Urinary bladder (tissue), 4 donors: ENCODE measurements around the gene FHIT. TPM values are rescaled to one million over a fixed set of nuclear protein-coding genes. Genes with fewer than 3 reads are reported as not detected.
"Not testable (repeated sequence)": the region's sequence is repeated elsewhere in the genome, so short reads cannot be mapped to it uniquely, and the experiment has no call there.

ENCODE experiments used
- DNase-seq: peaks from one replicate; pipeline ENCODE4 v3.0.0-alpha.2; 2015; ENCODE audit errors: extremely low spot score
- H3K27ac ChIP-seq: one replicate; pipeline ENCODE4 v1.5.1; 2013; ENCODE audit warnings: low read depth, mild to moderate bottlenecking, moderate library complexity
- H3K36me3 ChIP-seq: one replicate; pipeline ENCODE4 v1.6.1; 2013; ENCODE audit warnings: mild to moderate bottlenecking, moderate library complexity; ENCODE audit not compliant: insufficient read depth
- H3K4me1 ChIP-seq: one replicate; pipeline ENCODE4 v1.6.1; 2013; ENCODE audit warnings: mild to moderate bottlenecking, moderate library complexity; ENCODE audit not compliant: insufficient read depth
- H3K4me3 ChIP-seq: one replicate; pipeline ENCODE4 v1.5.1; 2013; ENCODE audit warnings: low read depth, low read length
- WGBS: extraction: QIAGEN DNeasy Blood & Tissue Kit; methylation state at CpG from one replicate; pipeline ENCODE4 v1.1.7; 2013; 5-methylcytosine and 5-hydroxymethylcytosine counted together
- polyA plus RNA-seq: library from polyadenylated mRNA; stranded (reverse); fragments of 200-250 nt; gene quantifications from one replicate; pipeline ENCODE4 v1.2.3, GENCODE V29; 2013
- total RNA-seq: library from RNA; depleted of rRNA; stranded (reverse); fragments of >200 nt; gene quantifications from one replicate; pipeline ENCODE4 v1.2.3, GENCODE V29; 2014
- donor health status: healthy with polysubstance abuse.
- donor health status: healthy.

The FHIT gene
- total and polyA plus RNA-seq, 2 donors: 4.5 to 7.4 TPM

DNA sequence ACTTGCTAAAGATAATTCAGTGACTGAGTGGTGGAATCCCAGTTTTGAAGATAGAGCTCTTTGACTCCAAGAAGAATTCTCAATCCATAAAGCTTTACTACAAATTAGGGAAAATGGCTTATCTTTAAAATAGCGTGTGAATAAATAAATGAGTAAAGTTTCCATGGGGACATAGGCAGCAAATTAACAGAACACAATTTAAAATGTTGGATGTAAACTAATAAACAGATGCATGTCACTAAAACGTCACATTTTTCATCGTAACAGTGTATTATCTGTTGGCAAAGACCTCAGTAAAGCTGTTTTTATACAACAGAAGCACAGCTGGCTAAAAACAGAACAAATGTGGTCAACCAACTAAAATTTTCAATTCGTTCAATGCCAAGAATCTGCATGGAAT, 1287.6 kb downstream of the FHIT start:
- no peak overlapping the region for H3K27ac ChIP-seq
- no peak for DNase-seq
- H3K4me3 ChIP-seq: no peak overlapping the region
- WGBS: 31% methylated on average over 4 of the region's 4 CpGs
- H3K36me3 ChIP-seq: no peaks in the 10 kb centered on the region
- no peaks in the 10 kb centered on the region for H3K4me1 ChIP-seq

DNA sequence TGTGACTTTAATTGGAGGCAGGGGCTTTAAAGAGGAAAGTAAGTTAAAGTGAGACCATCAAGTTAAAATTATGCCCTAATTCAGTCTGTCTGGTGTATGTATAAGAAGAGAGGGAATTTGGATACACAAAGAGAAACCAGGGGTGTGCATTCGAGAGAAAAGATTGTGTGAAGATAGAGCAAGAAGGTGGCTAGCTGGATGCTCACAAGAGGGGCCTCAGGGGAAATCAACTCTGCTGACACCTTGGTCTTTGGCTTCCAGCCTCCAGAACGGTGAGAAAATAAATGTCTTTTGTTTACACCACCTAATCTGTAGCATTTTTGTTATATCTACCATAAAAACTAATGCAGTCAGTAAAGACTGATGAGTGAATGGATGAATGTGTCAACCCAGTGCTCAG, 1294.1 kb downstream of the FHIT start:
- Histone ChIP-seq H3K27ac (no peak overlapping the region), H3K4me3 (no peak overlapping the region), H3K4me1 (no peaks in the 10 kb centered on the region), H3K36me3 (no peaks in the 10 kb centered on the region)
- no peak for DNase-seq
- 67% methylated on average over 2 of the region's 2 CpGs for WGBS

DNA sequence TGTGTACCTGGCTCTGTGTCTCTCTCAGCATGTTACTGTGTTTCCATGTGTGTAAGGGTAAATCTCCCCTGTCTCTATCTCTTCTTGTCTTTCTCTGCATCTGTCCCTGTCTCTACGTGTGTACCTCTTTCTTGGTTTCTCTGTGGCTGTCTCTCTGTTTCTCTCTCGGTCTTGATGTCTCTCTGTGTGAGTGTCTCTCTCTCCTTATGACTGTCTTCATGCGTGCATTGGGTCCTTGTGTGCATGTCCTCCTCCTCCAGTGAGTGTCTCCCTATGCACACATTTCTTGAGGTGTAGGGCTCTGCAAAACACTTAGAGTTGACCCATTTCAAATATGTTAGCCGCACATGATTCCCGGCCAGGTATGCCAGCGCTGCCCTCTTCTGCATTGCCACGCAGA, 1298.1 kb downstream of the FHIT start:
- Histone ChIP-seq H3K27ac (no peak overlapping the region), H3K4me3 (no peak overlapping the region), H3K36me3 (no peaks in the 10 kb centered on the region), H3K4me1 (no peaks in the 10 kb centered on the region)
- DNase-seq: no peak
- 95% methylated on average over 7 of the region's 7 CpGs for WGBS

DNA sequence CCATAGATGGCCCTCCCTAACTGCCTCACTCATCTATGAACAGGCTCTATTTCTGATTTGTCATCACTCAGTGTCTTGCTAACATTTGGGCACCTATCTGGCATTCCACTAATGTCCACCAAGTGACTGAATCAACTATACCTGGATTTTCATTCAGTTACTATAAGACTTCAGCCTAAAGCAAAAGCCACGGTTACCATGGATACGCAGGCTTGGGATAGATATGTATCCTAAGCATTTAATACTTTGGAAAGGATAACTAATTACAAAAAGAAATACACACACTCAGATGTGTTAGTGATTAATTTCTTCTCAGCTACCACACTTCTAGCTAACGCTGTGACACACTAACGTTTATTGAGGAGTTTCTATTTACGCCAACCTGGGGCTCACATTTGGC, 1301.9 kb downstream of the FHIT start:
- Histone ChIP-seq H3K27ac (no peak overlapping the region), H3K36me3 (no peaks in the 10 kb centered on the region), H3K4me3 (no peak overlapping the region), H3K4me1 (no peaks in the 10 kb centered on the region)
- no peak for DNase-seq
- WGBS: 83% methylated on average over 5 of the region's 5 CpGs

DNA sequence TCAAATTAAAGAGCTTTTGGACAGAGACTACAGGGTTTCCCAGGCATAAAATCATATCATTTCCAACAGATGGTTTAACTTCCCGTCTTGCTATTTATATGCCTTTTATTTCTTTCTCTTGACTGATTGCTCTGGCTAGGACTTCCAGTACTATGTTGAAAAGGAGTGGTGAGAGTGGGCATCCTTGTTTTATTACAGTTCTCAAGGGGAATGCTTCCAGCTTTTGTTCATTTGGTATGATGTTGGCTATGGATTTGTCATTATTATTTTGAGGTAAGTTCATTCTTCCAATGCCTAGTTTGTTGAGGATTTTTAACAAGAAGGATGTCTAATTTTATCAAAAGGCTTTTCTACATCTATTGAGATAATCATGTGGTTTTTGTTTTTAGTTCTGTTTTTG, 1304.9 kb downstream of the FHIT start:
- Histone ChIP-seq H3K4me3 (no peak overlapping the region), H3K4me1 (no peaks in the 10 kb centered on the region), H3K27ac (no peak overlapping the region), H3K36me3 (no peaks in the 10 kb centered on the region)
- 26% methylated on average over 1 of the region's 1 CpG for WGBS
- DNase-seq: no peak

DNA sequence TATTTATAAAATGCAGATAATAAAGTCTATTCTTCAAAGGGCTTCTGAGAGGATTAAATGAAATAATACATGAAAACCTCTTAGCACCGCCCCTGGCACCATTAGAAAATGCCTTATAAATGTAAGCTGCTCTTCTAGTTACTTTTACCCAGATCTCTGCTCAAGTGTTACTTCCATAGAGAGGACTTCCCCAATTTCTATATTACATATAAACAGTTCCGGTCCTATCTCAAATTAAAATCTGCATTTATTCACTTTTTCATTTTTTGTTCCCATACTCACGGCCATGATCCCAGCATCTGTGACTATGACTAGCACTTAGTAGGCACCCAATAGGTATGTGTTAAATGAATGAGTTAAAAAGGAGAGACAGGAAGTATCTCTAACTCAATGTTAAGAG, 1310.5 kb downstream of the FHIT start:
- WGBS: 91% methylated on average over 3 of the region's 3 CpGs
- H3K4me1 ChIP-seq: no peaks in the 10 kb centered on the region
- H3K27ac ChIP-seq: no peak overlapping the region
- no peak for DNase-seq
- no peak overlapping the region for H3K4me3 ChIP-seq
- no peaks in the 10 kb centered on the region for H3K36me3 ChIP-seq

DNA sequence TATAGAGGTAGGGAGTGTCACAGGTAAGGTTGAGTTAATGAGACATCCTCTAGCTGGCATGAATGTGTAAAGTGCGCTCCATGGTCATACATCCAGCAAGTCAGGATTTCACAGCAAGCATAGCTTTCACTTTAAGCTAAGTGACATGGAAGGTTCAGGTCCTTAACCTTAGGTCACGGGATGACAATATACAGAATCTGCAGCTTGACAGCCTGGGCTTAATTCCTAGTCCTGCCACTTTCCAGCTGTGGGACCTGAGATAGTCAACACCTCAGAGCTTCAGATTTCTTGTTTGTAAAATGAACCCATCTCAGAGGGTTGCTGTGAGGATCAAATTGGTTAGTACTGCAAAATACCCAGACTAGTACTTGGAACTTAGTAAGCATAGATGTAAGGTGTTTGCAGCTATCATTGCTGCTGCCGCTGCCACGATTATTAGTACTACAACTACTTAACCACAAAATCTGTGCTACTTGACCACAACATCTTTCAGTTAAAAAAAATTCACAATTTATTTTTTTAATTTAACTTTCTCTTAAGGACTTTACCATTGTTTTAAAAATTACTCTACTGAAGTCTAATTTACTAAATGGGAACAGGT, 1311.3 kb downstream of the FHIT start:
- DNase-seq: no peak
- Histone ChIP-seq H3K36me3 (no peaks in the 10 kb centered on the region), H3K4me1 (no peaks in the 10 kb centered on the region), H3K27ac (no peak overlapping the region), H3K4me3 (no peak overlapping the region)
- 92% methylated on average over 4 of the region's 4 CpGs for WGBS

DNA sequence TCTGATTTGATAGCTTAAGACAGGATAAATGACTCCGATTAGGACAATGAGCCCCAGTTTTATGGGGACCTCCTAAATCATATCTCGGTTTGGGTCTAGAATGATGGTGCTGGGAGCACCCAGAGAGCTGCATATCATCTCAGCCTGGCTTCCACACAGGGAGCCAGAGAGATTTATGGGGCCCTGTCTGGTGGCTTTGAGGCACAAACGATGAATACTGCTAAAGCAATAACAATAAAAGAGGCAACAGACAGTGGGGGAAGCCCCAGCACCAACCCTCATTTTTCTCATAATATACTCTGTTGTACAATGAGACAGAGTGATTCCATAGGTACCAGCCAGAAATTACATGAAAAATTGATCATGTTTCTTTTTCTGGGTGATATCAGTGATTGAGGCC, 1312.4 kb downstream of the FHIT start:
- no peak overlapping the region for H3K4me3 ChIP-seq
- WGBS: 59% methylated on average over 3 of the region's 3 CpGs
- H3K27ac ChIP-seq: no peak overlapping the region

DNA sequence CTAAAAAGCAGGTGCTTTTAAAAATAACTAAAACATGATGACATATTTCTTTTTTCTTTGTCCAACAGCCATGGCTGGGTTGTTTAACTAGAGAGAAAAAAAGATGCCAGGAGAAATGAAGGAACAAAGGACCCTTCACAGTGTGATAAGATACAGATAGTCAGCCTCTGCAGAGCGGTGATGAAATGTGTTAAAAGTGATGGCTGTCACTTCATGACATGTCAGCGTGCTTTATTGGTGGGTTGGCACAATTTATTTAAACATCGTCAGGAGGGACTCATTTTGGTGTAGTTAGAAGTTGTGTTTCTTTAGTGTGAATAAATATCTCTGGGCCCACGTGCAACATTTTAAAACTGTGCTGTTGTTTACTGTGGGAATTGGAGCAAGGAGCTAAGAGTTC, 1314.1 kb downstream of the FHIT start:
- H3K4me3 ChIP-seq: no peak overlapping the region
- WGBS: 79% methylated on average over 4 of the region's 4 CpGs
- no peak for DNase-seq
- no peaks in the 10 kb centered on the region for H3K36me3 ChIP-seq
- peaks cover 1% of the 10 kb centered on the region for H3K4me1 ChIP-seq
- H3K27ac ChIP-seq: no peak overlapping the region

More for the DNA sequence above, 1312.4 kb downstream of the FHIT start:
- no peak for DNase-seq
- H3K36me3 ChIP-seq: no peaks in the 10 kb centered on the region
- H3K4me1 ChIP-seq: no peaks in the 10 kb centered on the region

DNA sequence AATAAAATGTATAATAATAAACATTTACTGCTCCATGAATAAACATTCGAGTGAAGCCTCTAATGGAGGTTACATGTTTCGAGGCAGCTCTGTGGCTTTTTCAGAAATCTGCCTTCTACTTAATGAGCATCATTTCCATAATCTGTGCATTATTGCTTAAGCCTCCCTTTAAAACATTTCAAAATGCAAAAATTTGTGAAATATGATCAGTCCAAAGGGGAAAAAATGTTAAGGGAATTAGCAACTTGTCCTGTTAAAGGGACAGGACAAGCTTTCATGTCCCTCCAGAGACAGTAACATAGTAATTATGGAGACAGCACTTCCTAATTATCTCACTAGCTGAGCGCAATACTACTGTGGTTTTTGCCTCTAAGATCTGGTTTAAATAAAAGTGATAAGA, 1314.8 kb downstream of the FHIT start:
- WGBS: 76% methylated on average over 3 of the region's 3 CpGs
- Histone ChIP-seq H3K27ac (no peak overlapping the region), H3K36me3 (no peaks in the 10 kb centered on the region), H3K4me3 (no peak overlapping the region), H3K4me1 (peaks cover 1% of the 10 kb centered on the region)
- no peak for DNase-seq

DNA sequence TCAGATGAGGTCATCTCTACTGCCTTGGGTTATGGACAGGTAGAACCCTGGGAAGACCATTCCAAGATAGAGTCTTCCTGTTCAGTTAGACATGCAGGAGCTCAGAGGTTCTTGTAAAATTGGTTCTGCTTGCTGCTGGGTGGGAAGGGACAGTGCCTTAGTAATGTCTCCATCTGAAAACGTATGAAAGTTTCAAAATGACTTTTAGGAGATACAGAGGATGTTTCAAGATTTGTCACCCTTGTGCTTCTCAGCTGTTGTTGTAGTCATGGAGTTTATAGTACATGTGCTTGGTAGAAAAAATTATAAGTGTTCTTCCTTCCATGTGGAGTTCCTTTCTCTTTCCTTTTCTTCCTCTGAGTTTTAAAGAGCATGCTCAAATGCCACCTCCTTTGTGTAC, 1316.2 kb downstream of the FHIT start:
- DNase-seq: no peak
- WGBS: 75% methylated on average over 1 of the region's 1 CpG

DNA sequence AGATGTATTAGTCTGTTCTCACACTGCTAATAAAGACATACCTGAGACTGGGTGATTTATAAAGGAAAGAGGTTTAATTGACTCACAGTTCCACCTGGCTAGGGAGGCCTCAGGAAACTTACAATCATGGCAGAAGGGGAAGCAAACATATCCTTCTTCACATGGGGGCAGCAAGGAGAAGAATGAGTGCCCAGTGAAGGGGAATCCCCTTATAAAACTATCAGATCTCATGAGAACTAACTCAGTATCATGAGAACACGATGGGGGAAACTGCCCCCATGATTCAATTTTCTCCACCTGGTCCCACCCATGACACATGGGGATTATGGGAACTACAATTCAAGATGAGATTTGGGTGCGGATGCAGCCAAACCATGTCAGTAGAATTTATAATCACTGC, 1316.7 kb downstream of the FHIT start:
- H3K4me1 ChIP-seq, H3K27ac ChIP-seq, H3K36me3 ChIP-seq, H3K4me3 ChIP-seq, DNase-seq: not testable (repeated sequence)
- 95% methylated on average over 2 of the region's 2 CpGs for WGBS

More for the DNA sequence above, 1316.2 kb downstream of the FHIT start:
- no peaks in the 10 kb centered on the region for H3K36me3 ChIP-seq
- no peak overlapping the region for H3K27ac ChIP-seq
- peaks cover 1% of the 10 kb centered on the region for H3K4me1 ChIP-seq
- H3K4me3 ChIP-seq: no peak overlapping the region

DNA sequence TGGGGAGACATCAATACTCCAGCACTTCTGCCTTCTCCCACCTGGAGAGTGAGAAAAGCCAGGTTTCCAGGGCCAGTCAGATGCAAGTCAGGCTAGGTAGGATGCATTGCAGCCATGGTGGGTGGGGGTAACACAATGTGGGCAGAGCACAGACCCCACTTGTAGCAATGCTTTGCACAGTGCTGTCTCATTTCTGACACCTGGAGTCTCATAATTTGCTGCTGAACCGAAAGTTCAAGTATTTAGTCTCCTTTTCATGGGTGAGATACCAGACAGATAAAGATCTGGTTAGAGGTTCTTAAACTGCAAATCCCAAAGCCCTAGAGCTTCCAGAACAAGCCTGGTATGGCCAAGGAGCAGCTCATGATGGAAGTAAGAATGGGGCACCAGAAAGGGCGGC, 1321.1 kb downstream of the FHIT start:
- WGBS: 76% methylated on average over 2 of the region's 2 CpGs
- peaks cover 1% of the 10 kb centered on the region for H3K4me1 ChIP-seq
- H3K4me3 ChIP-seq: no peak overlapping the region
- no peak overlapping the region for H3K27ac ChIP-seq
- no peaks in the 10 kb centered on the region for H3K36me3 ChIP-seq
- no peak for DNase-seq

DNA sequence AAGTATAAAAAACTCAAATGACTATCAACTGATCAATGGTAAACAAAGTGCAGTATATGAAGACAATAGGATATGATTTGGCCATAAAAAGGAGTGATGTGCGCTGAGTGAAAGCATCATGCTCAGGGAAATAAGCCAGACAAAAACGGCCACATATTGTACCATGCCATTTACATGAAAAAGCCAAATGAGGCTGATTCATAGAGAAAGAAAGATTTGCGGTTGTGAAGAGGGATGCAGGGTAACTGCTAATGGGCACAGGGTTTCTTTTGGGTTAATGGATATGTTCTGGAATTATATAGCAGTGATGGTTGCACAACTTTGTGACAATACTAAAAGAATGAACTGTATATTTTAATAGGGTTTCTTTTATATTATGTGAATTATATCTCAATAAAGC, 1324.2 kb downstream of the FHIT start:
- 92% methylated on average over 3 of the region's 3 CpGs for WGBS
- no peak for DNase-seq
- H3K36me3 ChIP-seq: no peaks in the 10 kb centered on the region

DNA sequence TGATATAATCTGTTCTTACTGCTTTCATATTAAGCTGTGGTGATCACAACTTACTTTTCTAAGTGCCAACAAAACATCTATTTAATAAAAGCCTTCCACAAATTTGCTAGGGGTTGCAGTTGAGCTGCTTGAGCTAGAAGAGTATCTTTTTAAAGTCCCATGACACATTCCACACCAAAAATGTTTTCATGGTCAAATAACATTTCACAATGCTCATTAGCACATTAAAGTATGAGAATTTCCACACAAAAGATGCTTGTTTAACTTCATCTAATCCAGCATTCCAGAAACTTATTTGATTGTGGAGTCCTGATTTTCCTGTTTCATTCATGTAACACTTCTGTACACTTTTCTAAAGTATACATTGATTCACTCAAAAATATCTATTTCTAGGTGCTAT, 1325.3 kb downstream of the FHIT start:
- Histone ChIP-seq H3K27ac (no peak overlapping the region), H3K4me1 (no peaks in the 10 kb centered on the region), H3K4me3 (no peak overlapping the region), H3K36me3 (no peaks in the 10 kb centered on the region)
- DNase-seq: no peak

More for the DNA sequence above, 1324.2 kb downstream of the FHIT start:
- no peaks in the 10 kb centered on the region for H3K4me1 ChIP-seq
- no peak overlapping the region for H3K4me3 ChIP-seq
- no peak overlapping the region for H3K27ac ChIP-seq
